GM12872 (cell line): Measurements from ENCODE around the gene CDH8.

Experiments
- TF ChIP-seq, protein P1 (sequence below): IDR thresholded peaks from 3 replicates; pipeline ENCODE4 v1.5.1; 2011; ENCODE audit warnings: low read depth, mild to moderate bottlenecking, low read length, moderate library complexity; ENCODE audit not compliant: insufficient read depth

The CDH8 gene

DNA sequence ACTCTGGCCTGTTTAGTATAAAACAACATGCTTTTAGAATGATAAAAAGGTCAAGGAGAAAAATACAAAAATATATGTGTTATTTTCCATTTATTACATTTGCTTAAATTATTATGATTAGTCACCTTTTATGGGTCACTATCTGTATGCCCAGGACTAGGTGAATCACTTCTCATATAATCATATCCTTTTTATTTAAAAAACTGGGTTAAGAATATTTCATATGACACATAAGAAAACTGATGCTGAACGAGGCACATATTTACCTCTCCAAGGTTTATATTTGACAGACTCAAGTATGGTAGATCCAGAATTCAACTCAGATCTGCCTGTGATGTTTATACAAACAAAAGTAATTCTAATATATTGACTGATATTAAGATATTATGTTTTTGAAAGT, 134.5 kb downstream of the CDH8 start:
- TF ChIP-seq, protein P1, sequence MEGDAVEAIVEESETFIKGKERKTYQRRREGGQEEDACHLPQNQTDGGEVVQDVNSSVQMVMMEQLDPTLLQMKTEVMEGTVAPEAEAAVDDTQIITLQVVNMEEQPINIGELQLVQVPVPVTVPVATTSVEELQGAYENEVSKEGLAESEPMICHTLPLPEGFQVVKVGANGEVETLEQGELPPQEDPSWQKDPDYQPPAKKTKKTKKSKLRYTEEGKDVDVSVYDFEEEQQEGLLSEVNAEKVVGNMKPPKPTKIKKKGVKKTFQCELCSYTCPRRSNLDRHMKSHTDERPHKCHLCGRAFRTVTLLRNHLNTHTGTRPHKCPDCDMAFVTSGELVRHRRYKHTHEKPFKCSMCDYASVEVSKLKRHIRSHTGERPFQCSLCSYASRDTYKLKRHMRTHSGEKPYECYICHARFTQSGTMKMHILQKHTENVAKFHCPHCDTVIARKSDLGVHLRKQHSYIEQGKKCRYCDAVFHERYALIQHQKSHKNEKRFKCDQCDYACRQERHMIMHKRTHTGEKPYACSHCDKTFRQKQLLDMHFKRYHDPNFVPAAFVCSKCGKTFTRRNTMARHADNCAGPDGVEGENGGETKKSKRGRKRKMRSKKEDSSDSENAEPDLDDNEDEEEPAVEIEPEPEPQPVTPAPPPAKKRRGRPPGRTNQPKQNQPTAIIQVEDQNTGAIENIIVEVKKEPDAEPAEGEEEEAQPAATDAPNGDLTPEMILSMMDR: no peak

DNA sequence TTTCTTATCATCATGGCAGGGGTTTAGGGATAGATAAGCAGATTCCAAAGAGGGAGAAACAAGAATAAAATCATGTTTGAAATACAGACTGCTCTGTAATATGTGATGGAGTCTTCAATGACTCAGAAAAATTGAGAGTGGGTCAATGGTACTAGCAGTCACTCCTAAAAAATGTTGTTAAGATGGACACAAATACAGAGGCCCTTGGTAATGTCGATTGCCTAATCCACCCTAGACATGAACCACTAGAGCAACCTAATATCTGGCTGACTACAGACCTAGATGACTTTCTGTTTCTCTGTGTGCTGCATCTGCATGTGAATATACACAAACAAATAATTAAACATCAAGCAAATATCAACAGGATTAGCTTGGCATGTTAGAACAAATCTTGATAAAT, 135.8 kb downstream of the CDH8 start:
- TF ChIP-seq, protein P1: no peak

DNA sequence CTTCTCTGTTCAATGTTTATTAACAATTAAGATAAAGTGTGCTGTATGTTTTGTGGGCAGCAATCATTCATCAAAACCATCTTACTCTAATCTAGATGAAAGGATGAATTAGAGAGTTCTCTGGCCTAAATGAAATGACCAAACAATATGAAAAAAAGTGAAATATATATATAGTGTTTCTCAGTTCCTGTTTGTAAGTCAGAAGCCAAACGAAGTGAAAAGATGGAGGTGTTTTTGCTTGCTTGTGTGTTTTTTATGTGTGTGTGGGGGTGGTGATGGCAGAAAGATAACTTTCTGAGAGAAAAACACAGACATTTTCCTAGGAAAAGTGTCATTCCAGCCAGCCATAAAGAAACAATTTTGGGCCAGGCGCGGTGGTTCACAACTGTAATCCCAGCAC, 138.6 kb downstream of the CDH8 start:
- TF ChIP-seq, protein P1: no peak

DNA sequence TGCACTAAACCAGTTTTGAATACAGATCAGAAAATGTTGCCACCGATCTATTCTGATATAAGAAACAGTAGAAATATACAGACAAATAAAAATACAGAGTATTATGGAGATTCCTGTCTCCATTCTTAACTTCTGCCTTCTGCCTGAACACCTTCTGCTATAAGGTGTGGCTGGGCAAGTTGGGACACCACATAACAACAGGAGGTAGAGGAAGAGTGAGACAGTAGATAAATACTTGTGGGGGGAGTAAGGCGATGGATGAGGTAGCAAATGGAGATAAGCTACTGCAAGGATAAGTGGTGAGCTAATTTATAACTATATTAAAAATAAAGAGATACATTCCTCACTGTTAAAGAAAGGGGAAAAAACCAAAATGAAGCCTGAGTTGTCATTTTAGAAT, 143.7 kb downstream of the CDH8 start:
- TF ChIP-seq, protein P1: no peak

DNA sequence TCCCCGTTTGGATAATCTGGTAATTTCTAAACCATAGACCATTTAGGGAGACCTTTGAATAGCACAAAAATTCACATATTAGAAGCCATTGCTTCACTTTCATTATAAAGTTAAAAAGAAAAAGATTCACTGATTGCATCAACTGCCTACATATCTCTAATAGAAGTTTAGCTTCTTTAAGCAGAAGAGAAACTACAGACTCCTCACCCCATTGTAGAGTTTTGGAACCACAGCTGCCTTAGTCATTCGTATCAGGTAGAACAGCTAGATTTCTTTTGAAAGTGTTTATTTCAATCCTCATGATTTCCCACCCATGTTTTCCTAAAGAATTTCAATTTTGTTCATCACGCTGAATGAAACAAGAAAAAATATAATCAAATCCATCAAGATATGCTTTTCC, 144.8 kb downstream of the CDH8 start:
- TF ChIP-seq, protein P1: no peak

DNA sequence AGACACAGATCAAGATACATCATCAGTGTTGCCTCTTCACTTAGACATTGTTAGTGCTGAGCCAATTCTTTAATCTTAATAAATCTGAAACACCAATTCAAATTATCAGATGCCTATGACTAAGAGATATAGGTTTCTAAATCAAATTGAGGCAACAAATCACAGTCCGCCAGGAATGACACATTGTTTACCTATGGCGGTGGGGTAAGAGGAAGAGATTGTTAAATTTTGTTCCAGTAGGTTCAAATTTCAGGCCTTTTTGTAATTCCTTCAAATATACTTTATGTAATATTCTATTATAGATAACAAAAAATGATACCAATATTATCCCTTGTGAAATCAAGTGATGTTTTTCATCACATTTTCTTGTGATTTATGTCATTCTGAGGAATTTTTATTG, 145.9 kb downstream of the CDH8 start:
- TF ChIP-seq, protein P1: no peak

DNA sequence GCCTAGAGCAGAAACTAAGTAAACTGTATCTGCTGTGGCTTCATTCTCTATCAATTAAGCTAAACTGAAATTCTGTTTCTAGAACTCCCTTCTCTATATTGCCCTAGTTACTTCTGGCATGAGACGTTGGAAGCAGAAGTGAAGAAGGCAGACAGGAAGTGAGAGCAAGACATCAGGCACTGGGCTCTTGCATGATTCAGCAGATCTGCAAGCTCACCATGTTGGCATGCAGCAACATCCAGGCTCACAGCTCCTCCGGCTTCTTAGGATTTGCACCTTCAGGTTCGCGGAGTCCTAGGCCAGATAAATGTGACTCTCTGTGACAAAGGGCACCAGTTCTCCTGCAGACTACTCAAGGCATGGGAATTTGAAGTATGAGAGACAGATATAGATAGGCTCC, 148.3 kb downstream of the CDH8 start:
- TF ChIP-seq, protein P1: no peak

DNA sequence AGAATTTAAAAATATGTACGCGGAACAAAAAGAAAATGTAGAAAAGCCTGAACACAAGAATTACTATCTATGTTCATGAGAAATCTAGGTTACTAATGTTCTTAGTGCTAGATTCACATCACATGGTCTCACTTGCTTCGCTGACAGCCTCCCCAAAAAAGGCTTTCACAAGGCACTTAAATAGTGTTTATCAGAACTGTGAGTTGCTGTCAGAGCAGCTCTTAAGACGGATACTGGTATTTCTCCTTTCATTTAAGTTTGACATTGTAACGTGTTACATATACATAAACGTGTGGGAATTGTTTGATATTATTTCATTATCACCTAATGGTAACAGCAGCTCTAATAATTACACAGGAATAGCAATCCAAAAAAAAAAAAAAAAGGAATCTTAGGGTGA, 150.9 kb downstream of the CDH8 start:
- TF ChIP-seq, protein P1: no peak
